Gastroesophageal sphincter (tissue), 3 donors: ENCODE results near the gene BAX.

Experiments
- EP300 ChIP-seq: sonication (generic); formaldehyde crosslinking; IDR thresholded peaks from one replicate; pipeline ENCODE4 v1.6.1; 2017; ENCODE audit warnings: antibody characterized with exemption, mild to moderate bottlenecking
- POLR2A ChIP-seq, 2 donors: fragments of 450-650 bp; IDR thresholded peaks; one replicate each; pipeline ENCODE4 v1.6.1; 2017; ENCODE audit warnings: antibody characterized with exemption in 2 of 2, mild to moderate bottlenecking in 2 of 2, moderate library complexity in 1 of 2
- POLR2AphosphoS5 ChIP-seq: sonication (generic); formaldehyde crosslinking; IDR thresholded peaks from one replicate; pipeline ENCODE4 v1.6.1; 2017; ENCODE audit warnings: antibody characterized with exemption
- TF ChIP-seq, protein P1 (sequence below), 4 experiments: fragments of 200-600 bp in 2 of 4; fragments of 450-650 bp in 2 of 4; sonication (generic) in 1 of 4; IDR thresholded peaks; one replicate each; pipeline ENCODE4 v1.5.1; 2017 to 2019; ENCODE audit warnings: antibody characterized with exemption in 4 of 4, mild to moderate bottlenecking in 2 of 4, moderate library complexity in 2 of 4

DNA sequence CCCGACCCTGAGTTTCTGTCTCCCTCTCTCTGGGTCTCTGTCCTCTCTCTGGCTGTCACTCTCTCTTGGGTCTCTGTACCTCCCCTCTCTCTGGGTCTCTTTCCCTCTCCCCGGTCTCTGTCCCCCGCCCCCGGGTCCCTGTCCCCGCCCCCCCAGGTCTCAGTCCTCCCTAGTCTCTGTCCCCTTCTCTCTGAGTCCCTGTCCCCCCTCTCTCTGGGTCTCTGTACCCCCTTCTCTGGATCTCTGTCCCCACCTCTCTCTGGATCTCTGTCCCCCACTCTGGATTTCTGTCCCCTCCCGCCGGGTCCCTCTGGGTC, 8.1 kb downstream of the BAX start:
- TF ChIP-seq, protein P1, sequence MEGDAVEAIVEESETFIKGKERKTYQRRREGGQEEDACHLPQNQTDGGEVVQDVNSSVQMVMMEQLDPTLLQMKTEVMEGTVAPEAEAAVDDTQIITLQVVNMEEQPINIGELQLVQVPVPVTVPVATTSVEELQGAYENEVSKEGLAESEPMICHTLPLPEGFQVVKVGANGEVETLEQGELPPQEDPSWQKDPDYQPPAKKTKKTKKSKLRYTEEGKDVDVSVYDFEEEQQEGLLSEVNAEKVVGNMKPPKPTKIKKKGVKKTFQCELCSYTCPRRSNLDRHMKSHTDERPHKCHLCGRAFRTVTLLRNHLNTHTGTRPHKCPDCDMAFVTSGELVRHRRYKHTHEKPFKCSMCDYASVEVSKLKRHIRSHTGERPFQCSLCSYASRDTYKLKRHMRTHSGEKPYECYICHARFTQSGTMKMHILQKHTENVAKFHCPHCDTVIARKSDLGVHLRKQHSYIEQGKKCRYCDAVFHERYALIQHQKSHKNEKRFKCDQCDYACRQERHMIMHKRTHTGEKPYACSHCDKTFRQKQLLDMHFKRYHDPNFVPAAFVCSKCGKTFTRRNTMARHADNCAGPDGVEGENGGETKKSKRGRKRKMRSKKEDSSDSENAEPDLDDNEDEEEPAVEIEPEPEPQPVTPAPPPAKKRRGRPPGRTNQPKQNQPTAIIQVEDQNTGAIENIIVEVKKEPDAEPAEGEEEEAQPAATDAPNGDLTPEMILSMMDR (IDR thresholded peaks at IDR 0.05), result no peak
- no peak for TF ChIP-seq POLR2A (IDR thresholded peaks at IDR 0.05)
- no peak for TF ChIP-seq POLR2AphosphoS5
- TF ChIP-seq EP300, result no peak
